RPMI8226 (cell line): ENCODE measurements around the gene DHPS.
"Not testable (repeated sequence)": the region's sequence is repeated elsewhere in the genome, so short reads cannot be mapped to it uniquely, and the experiment has no call there.

ENCODE experiments used
- DNase-seq: peaks from one replicate; pipeline ENCODE4 v3.0.0-alpha.2; 2015

Gene DHPS

DNA sequence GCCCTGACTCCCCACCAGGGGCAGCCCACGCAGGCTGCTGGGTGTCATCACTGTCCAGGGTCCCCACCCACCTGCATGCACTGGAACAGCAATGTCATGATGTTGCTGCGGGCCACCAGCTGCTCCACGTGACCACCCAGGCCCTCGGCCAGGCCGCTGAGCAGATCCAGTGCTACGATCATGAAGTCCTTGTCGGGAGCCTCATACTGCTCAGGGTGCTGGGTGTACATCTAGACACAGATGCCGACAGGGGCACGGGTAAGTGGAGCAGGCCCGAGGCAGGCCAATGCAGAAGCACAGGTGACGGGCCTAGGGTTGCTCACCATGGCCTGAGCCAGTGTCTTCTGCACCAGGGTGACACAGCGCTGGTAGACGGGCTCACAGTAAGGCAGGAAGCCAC, 23.5 kb upstream of the DHPS start:
- DNase-seq: no peak

DNA sequence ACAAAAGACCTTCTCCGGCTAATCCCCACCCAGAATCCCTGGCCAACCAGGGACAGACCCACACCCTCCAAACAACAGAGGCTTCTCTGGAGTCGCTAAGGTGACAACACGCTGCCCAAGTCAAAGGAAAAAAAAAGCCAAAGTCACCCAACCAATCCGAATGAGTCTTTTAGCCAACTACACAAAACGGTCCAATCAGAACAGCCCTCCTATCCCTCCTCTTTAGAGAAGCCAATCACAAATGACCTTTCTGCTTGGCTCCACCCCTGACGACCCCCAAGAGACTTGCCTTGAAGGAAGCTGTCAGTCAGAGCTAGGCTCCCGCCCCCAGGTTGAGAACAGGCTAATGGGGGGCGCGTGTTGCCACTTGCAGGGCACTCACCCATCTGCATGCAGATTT, 21.4 kb upstream of the DHPS start:
- DNase-seq: no peak

DNA sequence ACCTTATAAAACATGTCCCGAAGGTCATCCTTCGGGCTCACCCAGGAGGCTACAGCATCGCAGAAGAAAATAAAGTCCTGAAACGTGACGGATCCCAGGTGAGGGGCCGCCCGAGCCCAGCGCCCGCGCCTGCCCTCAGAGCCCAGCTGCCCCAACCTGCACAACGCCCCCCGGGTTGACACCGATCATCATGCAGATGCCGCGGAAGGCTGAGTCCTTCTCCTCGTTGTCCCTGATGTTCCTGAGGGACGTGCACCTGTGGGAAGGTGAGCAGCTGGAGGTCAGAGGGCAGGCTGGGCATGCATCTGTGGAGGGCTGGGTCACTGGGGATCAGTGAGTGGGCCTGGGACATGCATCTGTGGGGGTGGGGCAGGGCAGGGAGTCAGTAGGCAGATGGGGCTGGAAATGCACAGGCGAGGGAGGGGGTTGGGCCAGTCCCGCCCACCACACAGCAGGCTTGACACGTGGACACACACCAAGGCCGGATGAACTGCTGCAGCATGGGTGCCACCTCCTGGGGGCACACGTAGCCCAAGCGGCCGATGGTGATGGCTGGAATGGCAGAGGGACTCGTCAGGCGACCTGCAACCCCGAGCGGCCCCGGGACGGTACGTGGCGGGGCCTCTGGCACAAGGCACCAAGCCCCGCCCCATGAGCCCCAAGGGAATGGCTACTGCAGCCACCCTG, 20.1 kb upstream of the DHPS start:
- no peak for DNase-seq

GRCh38 chr19:12698138-12698537, 16.5 kb upstream of the DHPS start:
- no peak for DNase-seq

GRCh38 chr19:12697425-12697824, 15.7 kb upstream of the DHPS start:
- not testable (repeated sequence) for DNase-seq

DNA sequence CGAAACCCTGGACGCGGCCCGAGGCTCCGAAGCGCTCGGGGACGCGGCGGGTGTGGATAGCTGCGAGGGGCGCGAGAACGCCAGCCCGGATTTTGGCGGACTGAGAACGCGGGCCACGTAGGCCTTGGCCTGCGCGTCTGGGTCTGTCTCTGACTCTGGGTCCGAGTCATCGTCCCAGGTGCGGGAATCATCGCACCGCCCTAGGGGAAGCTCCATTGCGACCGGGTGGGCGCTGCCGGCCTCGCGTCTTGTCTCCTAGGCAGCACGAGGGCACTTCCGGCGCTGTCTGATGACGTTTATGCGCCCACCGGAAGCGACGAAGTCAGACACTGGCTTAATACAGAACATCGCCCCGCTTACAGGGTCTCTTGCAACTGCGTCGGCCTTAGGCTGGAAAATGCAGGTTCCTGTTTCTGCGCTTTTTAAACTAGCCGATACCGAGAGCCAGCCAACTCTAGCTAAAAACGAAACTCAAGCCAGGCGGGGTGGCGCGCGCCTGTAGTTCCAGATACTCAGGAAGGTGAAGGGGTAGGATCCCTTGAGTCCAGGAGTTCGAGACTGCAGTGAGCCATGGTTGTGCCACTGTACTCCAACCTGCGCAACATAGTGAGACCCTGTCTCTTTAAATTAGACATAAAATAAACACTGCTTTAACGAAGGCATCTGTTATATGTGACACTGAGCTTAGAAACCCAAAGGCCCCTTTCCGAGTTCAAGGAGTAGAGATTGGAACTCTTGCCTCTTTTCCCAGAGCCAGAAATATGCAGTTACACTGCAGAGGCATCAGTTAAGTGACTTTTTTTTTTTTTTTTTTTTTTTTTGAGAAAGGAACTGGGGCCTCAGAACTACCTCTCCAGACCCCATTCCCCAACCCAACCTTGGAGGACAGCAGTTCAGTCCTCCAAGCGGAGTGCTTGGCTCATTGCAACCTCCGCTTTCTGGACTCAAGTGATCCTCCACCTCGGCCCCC, 15.0 kb upstream of the DHPS start, which contains the start of gene FBXW9:
Gene FBXW9, minus strand, starts transcription at position 266 of the 970 bp plus-strand sequence. Its CDS starts 50 bp downstream, at position 216.
- peak; percentile 97 for DNase-seq

DNA sequence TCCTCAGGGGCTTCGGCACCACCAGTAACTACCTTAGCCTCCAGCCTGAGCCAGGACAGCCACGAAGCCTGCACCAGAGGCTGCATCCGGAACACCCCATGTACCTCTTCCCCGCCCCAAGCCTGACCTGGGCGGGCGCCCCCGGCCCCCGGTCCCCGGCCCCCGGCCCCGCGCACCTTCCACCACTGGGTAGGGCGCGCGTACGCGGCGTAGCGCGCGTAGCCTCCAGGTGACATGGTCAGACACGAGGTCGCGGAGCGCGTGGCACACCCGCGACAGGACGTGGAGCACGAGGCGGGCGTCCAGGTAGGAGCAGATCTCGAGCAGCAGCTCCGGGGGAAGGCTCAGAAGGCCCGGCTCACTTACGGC, 14.3 kb upstream of the DHPS start:
- DNase-seq: peak; percentile 45

- DNase-seq: no peak
Measured at GRCh38 chr19:12695514-12695913, 13.8 kb upstream of the DHPS start.

DNA sequence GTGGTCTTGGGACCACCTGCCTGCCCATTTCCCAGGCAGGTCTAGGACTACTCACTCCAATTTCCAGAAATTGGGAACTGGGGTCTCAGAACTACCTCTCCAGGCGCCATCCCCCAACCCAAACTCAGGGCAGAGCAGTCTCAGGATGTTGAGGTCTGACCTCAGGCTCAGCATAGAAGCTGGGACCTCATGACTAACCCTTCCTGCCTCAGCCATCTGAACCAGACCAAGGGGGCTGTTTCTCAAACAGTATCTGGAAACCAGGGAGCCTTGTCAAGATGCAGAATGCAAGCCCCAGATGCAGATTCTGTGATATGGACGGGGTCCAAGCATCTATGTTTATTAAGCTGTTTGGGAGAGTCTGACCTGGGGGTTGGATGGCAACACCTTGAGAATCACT, 13.4 kb upstream of the DHPS start:
- DNase-seq: no peak

- DNase-seq: no peak
Measured at GRCh38 chr19:12694641-12695040, 13.0 kb upstream of the DHPS start.

GRCh38 chr19:12692960-12693359, 11.3 kb upstream of the DHPS start:
- DNase-seq: no peak

DNA sequence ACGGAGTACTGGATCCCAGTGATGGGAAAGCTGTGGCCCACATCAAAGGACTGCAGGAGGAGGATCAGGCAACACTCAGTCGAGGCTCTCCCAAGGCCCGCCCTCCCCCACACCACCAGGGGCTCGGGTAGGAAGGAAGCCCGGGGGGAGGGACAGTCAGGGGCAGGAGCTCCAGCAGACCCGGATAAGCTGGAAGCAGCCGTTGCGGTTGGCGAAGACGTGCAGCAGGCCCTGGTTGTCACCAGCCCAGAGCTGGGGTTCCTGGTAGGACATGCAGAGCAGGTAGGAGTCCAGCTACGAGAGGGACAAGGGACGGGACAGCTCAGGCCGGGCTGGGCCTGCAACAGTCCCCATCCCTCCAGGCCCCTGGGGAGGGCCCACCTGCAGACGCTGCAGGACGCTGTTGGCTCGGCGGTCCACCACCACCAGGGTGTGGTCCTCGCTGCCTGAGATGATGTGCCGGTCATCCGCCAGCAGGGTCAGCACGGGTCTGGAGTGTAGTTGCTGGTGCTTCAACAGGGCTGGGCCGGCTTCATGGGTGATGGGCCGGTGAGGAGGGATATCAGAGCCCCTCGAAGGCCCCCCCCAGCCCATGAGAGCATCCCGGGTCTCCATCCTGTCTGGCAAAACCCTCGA, 8.0 kb upstream of the DHPS start:
- DNase-seq: no peak

GRCh38 chr19:12689012-12689411, 7.3 kb upstream of the DHPS start:
- DNase-seq: no peak

DNA sequence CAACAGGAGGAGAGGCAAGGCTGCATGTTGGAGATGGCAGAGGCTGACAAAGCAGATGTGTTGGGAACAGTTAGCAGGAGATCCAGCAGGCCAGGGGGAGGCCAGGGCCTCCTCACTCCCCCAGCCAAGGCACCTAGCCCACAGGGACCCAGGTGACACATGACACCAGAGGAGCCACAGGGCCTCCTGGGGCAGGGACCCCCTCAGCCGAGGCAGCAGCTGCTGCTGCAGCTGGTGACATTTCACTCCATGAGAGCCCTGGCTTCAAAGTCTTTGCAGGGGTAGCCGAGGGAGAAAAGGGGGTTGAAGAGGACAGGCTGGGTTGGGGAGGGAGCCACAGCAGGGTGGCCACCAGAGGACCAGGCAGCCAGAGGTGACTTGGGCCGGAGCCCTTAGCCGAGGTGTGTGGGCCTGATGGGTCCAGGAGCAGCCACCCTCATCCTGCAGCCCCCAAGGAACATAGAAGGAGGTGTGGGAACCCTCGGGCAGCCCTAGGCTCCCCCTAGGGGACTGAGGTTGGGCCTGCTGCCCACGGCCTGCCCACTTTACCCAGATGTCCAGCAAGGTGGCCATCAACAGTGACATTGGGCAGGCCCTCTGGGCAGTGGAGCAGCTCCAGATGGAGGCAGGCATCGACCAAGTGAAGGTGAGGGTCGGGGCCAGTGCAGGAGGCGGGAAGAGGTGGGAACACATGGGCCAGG, 6.0 kb upstream of the DHPS start, which contains the start of gene GNG14:
Gene GNG14, plus strand, starts transcription at position 503 of the 701 bp plus-strand sequence. Its CDS starts 51 bp downstream, at position 554.
- no peak for DNase-seq

DNA sequence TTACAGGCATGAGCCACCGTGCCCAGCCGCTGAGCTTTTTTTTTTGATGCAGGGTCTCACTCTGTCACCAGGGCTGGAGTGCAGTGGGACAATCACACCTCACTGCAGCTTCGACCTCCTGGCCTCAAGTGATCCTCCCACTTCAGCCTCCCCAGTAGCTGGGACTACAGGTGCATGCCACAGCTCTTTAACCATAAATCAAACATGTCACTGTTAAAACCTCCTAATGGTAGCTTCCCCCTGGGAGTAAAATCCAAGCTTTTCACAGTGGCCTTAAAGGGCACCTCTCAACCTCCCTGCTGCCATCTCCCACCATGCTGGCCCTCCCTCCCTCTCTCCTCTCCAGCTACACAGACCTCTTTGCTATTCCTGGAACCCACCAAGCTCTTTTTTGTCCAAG, 4.2 kb upstream of the DHPS start:
- no peak for DNase-seq

DNA sequence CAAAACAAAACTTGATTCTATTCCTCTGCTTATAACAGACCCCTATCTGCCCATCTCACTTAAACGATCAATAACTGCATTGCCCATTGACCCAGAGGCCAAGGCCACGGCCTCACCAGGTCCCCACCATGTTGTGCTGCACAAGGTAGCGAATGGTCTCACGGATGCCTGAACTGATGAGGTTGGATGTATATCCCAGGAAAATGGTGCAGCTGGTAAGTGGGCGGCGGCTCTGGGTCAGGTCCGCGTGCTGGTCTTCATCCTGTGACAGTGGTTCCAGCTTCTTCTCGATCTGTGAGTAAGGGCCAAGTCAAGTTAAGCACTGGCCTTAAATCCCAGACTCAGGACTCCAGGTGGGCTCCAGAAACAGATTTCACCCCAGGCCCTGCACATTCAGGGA, 1.6 kb downstream of the DHPS start:
- no peak for DNase-seq

DNA sequence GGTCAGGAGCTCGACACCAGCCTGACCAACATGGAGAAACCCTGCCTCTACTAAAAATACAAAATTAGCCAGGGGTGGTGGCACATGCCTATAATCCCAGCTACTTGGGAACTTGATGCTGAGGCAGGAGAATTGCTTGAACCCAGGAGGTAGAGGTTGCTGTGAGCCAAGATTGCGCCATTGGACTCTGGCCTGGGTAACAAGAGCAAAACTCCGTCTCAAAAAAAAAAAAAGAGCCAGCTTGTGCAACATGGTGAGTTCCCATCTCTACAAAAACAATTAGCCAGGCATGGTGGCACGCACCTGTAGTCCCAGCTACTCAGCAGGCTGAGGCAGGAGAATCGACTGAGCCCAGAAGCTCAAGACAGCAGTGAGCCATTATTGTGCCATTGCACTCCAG, 3.6 kb downstream of the DHPS start:
- not testable (repeated sequence) for DNase-seq

- no peak for DNase-seq
Measured at GRCh38 chr19:12676928-12677327, 4.8 kb downstream of the DHPS start.

- DNase-seq: peak; percentile 86
Measured at GRCh38 chr19:12676384-12676792, 5.3 kb downstream of the DHPS start.

DNA sequence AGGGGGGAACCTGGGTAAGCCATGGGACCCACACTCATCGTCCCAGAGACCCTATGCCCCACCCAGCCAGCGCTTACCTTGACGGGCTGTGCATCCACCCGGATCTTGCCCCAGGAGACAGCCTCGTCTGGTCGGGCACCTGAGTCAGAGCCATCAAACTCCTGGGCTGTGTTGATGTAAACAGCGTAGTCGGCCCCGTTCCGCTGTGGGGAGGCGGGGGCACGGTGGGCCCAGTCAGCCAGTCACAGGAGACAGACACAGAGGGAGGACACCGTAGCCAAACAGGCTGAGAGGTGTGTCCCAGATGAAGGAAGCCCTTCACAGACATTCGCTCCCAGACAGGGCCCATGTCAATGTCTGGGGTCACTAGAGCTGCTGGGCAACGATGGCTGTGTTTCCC, 5.7 kb downstream of the DHPS start:
- no peak for DNase-seq

GRCh38 chr19:12675399-12675798, 6.3 kb downstream of the DHPS start:
- no peak for DNase-seq

DNA sequence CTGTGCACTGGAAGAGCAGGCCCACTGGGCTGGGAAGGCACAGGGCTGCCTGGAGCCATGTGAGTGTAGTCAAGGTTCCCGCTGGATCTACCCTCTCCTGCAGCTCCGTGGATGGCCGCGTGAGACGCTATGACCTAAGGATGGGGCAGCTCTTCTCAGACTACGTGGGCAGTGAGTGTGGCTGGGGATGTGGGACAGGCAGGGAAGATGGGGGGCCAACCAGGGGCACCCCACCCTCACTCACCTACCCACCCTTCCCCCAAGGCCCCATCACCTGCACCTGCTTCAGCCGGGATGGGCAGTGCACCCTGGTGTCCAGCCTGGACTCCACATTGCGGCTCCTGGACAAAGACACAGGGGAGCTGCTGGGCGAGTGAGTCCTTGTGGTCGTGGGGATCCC, 8.9 kb downstream of the DHPS start:
- no peak for DNase-seq
